Measurements from ENCODE around the gene CAMSAP3.

Gene CAMSAP3

GRCh38 chr19:7648265-7649014 is 52.8 kb downstream of the CAMSAP3 start:
- DNase-seq = no peak

- DNase-seq = no peak
These were observed 54.5 kb downstream of the CAMSAP3 start for GRCh38 chr19:7650148-7650547.

GRCh38 chr19:7652061-7652641 is 56.5 kb downstream of the CAMSAP3 start:
- peak; percentile 72 for DNase-seq

GRCh38 chr19:7654401-7654800 is 58.7 kb downstream of the CAMSAP3 start:
- no peak for DNase-seq

GRCh38 chr19:7655581-7655980 is 59.9 kb downstream of the CAMSAP3 start:
- DNase-seq = no peak

GRCh38 chr19:7657131-7657751 is 61.6 kb downstream of the CAMSAP3 start:
- DNase-seq = no peak

- no peak for DNase-seq
These were observed 62.6 kb downstream of the CAMSAP3 start for GRCh38 chr19:7658219-7658686.

GRCh38 chr19:7661744-7662538 is 66.3 kb downstream of the CAMSAP3 start:
- DNase-seq = no peak

GRCh38 chr19:7662657-7663056 is 67.0 kb downstream of the CAMSAP3 start:
- no peak for DNase-seq

- no peak for DNase-seq
These were observed 68.0 kb downstream of the CAMSAP3 start for GRCh38 chr19:7663706-7664105.

GRCh38 chr19:7665076-7665475 is 69.4 kb downstream of the CAMSAP3 start:
- no peak for DNase-seq

Measured in NCI-H2029 treated with DMSO at 0.1 percent for 48 hours (cell line).